VCaP (cell line): Measurements from ENCODE around the gene BICC1.

Experiments
- H3K27ac ChIP-seq: fragments of 450-650 bp; 2 replicates; pipeline ENCODE4 v1.5.1; 2017
- TF ChIP-seq, protein P1 (sequence below): fragments of 450-650 bp; conservative IDR thresholded peaks from 2 replicates; pipeline ENCODE4 v1.5.1; 2017; ENCODE audit warnings: mild to moderate bottlenecking, moderate library complexity

The BICC1 gene

DNA sequence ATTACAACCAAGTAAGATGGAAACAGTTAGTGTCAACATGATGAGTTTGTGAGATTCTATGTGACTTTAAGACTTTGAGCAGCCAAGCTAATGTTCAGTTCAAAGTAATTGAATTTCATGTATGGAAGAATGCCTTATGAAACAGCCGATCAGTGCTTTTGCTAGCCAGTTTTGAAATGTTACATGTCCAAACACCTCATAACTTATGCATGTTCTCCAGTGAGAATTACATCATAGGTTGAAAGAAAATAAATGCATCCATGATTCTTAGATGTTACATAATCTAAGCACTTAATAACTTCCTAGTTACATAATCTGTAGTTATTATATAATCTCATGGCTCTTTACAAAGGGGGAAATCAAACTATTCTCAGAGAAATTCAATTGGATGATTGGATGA is 211.3 kb downstream of the BICC1 start:
- TF ChIP-seq, protein P1, sequence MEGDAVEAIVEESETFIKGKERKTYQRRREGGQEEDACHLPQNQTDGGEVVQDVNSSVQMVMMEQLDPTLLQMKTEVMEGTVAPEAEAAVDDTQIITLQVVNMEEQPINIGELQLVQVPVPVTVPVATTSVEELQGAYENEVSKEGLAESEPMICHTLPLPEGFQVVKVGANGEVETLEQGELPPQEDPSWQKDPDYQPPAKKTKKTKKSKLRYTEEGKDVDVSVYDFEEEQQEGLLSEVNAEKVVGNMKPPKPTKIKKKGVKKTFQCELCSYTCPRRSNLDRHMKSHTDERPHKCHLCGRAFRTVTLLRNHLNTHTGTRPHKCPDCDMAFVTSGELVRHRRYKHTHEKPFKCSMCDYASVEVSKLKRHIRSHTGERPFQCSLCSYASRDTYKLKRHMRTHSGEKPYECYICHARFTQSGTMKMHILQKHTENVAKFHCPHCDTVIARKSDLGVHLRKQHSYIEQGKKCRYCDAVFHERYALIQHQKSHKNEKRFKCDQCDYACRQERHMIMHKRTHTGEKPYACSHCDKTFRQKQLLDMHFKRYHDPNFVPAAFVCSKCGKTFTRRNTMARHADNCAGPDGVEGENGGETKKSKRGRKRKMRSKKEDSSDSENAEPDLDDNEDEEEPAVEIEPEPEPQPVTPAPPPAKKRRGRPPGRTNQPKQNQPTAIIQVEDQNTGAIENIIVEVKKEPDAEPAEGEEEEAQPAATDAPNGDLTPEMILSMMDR = no peak
- H3K27ac ChIP-seq = no peak overlapping the region

DNA sequence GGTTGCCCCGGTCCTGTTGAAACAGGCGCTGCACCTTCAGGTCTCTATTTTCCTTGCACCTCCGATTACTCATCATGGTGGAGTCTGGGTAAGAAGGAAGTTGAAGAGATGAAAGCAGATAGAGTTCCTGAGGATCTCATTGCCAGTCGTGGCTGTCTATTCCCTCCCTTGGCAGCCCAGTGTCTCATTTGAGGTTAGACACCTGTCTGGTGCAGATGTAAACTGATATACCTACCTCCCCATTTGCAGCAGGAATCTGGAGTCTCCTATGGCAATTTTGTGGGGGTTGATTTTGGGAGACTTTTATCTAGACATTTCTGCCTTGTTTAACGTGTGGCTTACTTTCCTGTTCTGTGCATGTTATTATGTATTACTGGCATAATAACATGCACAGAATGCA is 212.1 kb downstream of the BICC1 start:
- TF ChIP-seq, protein P1 = no peak
- H3K27ac ChIP-seq = no peak overlapping the region

DNA sequence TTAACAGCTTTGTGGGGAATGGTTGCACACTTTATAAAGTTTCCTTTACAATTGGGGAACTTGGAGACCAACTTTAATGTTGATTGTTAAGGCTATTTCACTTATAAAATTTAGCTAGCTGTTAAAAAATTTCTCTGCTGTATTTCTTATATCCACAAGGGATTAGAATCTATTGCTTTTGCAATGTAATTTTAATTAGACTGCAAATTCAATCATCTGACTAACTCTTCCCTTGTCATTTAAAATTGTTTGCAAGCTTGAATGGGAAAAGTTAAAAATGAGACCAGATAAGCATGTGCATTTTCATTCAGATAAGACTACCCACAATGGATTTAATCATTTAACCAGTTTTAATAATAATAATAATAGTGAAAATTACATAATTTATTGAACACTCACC is 213.2 kb downstream of the BICC1 start:
- H3K27ac ChIP-seq = no peak overlapping the region
- TF ChIP-seq, protein P1 = no peak

DNA sequence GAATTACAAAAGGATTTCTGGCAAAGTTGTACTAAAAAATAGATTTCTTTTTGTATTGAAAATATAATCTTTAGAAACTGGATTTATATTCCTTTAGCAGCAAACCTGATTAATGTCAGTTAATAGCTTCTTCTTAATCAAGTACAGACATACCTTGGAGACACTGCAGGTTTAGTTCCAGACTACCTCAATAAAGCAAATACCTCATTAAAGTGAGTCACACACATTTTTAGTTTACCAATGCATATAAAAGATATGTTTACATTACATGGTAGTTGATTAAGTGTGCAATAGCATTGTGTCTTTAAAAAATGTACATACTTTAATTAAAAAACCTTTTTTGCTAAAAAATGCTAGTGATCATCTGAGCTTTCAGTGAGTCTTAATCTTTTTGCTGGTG is 215.0 kb downstream of the BICC1 start:
- TF ChIP-seq, protein P1 = no peak
- no peak overlapping the region for H3K27ac ChIP-seq

DNA sequence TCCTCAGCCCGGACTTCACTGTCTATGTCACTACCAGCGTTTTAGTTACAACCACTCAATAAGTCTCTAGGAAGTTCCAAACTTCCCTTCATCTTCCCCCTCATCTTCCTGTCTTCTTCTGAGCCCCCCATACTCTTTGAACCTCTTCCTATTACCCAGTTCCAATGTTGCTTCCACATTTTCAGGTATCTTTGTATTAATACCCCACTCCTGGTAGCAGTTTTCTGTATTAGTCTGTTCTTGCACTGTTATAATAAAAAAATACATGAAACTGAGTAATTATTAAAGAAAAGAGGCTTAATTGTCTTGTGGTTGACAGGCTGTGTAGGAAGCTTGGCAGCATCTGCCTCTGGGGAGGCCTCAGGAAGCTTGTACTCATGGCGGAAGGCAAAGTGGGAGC is 218.6 kb downstream of the BICC1 start:
- TF ChIP-seq, protein P1 = no peak
- no peak overlapping the region for H3K27ac ChIP-seq

DNA sequence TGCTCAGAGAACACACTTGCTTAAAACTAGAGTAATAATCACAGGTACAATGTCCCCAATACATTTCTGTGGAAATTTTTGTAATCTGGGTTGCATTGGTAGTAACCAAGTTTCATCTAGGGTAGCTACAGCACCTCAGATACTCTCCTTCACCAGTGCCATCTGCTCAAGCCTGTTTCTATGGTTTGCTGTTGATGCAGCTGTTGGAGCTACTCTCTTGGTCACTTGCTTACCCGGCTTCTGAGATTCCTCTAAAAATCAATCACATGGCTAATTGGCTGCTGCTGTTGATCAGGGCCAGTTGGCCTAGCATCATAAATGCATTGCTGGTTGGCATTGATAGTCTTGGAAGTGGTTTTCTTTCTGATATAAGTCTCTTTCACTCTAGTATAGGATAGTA is 220.8 kb downstream of the BICC1 start:
- TF ChIP-seq, protein P1 = no peak

DNA sequence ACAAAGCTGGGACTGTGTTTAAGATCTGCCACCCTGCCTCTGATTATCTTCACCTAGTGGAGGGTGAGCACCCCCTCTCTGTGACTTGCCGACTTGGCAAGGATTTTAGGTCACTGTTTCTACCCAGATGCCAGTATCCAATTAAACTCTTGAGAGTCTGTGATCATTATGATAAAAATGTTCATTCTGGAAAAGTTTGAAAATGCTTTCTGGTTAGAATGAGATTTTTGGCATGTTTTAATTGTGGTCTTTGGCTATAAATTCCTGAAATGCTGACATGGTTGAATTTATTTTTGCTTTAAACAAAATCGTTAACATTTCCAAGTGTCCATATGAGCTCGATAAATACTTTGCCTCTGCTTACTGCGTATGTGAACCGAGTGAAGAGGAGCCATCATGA is 221.4 kb downstream of the BICC1 start:
- TF ChIP-seq, protein P1 = no peak
- H3K27ac ChIP-seq = no peak overlapping the region

More for the DNA sequence above, 220.8 kb downstream of the BICC1 start:
- H3K27ac ChIP-seq = peak overlapping the region; percentile 23

DNA sequence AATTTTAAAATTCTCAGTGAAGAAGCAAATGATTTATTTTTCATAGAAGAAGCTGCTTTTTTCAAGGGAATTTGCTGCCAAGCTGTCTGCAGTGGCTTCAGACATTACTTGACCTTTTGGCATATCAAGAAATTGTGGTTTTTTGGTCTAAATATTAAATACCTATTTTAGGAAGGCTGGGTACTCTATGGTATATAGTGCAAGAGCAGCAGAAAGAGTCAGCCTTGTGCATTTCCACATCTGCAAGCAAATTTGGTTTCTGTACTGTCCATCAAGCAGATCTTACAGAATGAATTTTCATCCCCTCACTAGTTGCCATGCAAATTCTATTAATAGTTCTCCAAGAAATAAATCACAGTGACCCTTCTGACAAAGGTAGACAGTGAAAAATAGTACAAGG is 222.0 kb downstream of the BICC1 start:
- TF ChIP-seq, protein P1 = no peak
- no peak overlapping the region for H3K27ac ChIP-seq
